GM12801 (cell line): ENCODE measurements around the gene HCST.

Experiments
- CTCF ChIP-seq: IDR thresholded peaks from one replicate; pipeline ENCODE4 v1.5.1; 2011; ENCODE audit warnings: control low read depth; ENCODE audit not compliant: insufficient read length; ENCODE audit errors: extremely low read depth

HCST gene

DNA sequence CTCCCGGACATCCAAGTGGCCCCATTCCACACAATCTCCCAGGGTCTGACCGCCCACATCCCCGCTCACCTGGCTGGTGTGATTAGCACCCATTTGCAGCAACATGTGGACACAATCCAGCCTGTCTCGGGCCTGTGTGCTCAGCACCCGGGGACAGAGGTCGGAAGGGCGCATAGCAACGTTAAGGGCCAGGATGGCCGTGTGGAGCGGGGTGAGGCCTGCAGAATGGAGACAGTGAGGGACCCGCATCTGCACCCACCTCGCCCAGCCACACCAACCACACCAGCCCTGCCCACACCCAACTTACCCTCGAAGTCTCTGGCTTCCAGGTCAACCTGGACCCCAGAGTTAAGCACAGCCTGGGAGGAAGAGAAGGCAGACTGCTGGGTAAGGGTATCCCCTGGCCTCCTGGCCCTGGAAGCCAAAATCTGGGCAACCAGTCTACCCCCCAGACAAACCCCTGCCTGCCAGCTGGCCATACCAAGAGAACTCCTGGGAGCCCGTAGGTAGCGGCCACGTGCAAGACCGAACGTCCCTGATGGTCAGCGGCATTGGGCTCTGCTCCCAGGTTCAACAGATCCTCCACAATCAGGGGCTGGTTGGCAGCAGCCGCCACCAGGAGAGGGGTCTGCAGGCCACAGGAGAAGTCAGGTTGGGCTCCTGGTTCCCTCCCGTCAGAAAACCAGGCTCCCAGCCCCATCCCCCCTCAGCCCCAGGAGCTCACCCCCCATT lies 6.3 kb upstream of the HCST start:
- no peak for TF ChIP-seq CTCF

DNA sequence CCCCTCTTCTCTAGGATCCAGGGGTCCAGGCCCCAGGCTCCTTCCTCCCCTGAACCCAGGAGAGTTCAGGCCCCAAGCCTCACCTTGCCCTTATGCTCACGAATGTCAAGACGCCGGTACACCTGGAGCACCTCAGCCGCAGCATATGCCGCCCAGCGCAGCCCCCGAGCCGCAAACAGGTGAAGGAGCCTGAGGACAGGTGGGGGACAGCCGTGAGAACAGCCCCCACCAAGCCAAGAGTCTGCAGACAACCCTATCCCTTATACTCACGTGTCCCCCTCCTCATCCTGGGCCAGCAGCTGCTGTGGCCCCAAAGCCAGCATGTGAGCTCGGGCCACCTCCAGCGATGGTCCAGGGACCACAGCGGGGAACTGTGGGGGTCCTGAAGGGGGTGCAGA lies 5.7 kb upstream of the HCST start:
- TF ChIP-seq CTCF = no peak

GRCh38 chr19:35897706-35898451 lies 4.5 kb upstream of the HCST start:
- TF ChIP-seq CTCF = no peak

GRCh38 chr19:35898499-35898809 lies 3.9 kb upstream of the HCST start:
- no peak for TF ChIP-seq CTCF

DNA sequence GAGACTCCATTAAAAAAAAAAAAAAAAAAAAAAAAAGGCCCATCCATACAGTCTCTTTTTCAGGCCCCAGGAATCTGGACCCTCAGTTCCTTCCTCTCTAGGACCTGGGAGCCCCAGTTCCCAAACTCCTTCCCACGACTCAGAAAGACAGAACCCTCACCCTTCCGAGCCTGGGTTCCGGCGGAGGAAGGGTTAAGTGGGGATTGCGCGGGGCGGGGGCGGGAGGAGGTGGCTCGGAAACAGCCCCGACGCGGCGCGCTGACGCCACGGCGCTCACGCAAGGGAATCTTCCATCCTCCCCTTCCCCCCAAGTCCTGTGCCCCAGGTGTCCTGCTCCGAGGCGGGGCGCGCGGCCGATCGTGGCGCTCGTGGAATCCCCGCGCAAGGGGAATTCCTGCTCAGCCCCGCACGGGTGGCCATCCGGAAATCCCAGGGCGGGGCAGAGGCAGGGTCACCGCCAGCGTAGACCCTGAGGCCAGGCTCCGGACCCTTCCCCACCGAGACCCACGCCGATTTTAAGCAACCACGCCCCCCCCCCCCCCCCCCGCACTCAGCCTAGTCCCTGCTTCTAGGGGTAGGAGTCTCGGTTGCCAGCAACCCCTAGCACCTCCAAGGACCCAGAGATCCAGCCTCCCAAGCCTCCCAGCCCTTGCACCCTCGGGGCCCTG lies 2.6 kb upstream of the HCST start:
- TF ChIP-seq CTCF = no peak

- TF ChIP-seq CTCF = no peak
These were observed 1.2 kb upstream of the HCST start for GRCh38 chr19:35901055-35901644.

DNA sequence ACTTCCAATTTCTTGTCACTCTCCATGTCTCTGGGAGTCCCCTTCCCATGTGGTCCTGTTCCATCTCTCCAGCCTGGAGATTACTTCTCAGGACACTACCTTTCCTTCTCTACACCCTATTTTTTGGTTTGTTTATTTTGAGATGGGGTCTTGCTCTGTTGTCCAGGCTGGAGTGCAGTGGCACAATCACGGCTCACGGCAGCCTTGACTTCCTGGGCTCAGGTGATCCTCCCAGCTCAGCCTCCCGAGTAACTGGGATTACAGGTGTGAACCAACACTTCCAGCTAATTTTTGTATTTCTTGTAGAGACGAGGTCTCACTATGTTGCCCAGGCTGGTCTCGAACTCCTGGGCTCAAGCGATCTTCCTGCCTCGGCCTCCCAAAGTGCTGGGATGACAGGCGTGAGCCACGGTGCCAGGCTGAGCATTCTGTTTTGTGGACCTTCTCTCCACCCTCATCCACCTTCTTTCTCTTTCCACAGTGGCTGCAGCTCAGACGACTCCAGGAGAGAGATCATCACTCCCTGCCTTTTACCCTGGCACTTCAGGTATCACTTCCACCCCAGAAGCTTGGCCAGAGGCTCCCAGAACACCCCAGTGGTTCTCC lies 644 bp downstream of the HCST start:
- TF ChIP-seq CTCF = no peak
